ENCODE data around the gene KLF16. TPM values are rescaled to one million over a fixed set of nuclear protein-coding genes. Genes with fewer than 3 reads are reported as not detected.

KLF16 gene
- total and polyA plus RNA-seq, 2 experiments from 2014 or later, result 6.4 to 16.0 TPM

DNA sequence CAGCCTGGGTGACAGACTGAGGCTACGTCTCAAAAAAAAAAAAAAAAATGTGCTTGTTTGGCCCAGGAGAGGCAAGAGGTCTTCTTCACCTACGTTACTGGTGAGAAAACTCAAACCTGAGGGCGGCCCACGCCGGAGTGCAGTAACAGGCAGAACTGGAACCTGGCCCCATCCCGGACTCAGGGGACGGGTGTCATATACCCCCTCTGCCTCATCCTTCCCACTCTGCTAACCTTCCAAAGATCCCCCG lies 41.4 kb upstream of the KLF16 start:
- Histone ChIP-seq H3K4me3 (no peak overlapping the region), H3K9me3 (ENCODE audit: low read depth) (no peaks in the 10 kb centered on the region), H3K9me2 (replicated peaks; ENCODE audit: insufficient read depth) (no peaks in the 10 kb centered on the region), H3K4me2 (peak overlapping the region; percentile 66), H3K27me3 (no peaks in the 10 kb centered on the region), H3K79me2 (peaks cover 42% of the 10 kb centered on the region), H4K20me1 (ENCODE audit: insufficient read depth, poor library complexity, severe bottlenecking) (peaks cover 23% of the 10 kb centered on the region), H2AFZ (no peak overlapping the region), H3K27ac (peak overlapping the region; percentile 76), H3K4me1 (ENCODE audit: insufficient read depth) (peaks cover 14% of the 10 kb centered on the region), H3K36me3 (replicated peaks; ENCODE audit: insufficient read depth, low read depth) (no peaks in the 10 kb centered on the region)
- TF ChIP-seq, protein P1, sequence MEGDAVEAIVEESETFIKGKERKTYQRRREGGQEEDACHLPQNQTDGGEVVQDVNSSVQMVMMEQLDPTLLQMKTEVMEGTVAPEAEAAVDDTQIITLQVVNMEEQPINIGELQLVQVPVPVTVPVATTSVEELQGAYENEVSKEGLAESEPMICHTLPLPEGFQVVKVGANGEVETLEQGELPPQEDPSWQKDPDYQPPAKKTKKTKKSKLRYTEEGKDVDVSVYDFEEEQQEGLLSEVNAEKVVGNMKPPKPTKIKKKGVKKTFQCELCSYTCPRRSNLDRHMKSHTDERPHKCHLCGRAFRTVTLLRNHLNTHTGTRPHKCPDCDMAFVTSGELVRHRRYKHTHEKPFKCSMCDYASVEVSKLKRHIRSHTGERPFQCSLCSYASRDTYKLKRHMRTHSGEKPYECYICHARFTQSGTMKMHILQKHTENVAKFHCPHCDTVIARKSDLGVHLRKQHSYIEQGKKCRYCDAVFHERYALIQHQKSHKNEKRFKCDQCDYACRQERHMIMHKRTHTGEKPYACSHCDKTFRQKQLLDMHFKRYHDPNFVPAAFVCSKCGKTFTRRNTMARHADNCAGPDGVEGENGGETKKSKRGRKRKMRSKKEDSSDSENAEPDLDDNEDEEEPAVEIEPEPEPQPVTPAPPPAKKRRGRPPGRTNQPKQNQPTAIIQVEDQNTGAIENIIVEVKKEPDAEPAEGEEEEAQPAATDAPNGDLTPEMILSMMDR (IDR thresholded peaks at IDR 0.05; ENCODE audit: poor library complexity), result no peak
- TF ChIP-seq EZH2phosphoT487 (IDR thresholded peaks at IDR 0.05; ENCODE audit: low read depth, severe bottlenecking, unreplicated experiment) (no peak), EZH2 (IDR thresholded peaks at IDR 0.05; ENCODE audit: borderline replicate concordance) (no peak)
- 37% methylated on average over 6 of the region's 8 CpGs for WGBS (ENCODE audit: low lambda C conversion rate, missing lambda C conversion rate)
- DNase-seq (ENCODE audit: low spot score), result no peak

DNA sequence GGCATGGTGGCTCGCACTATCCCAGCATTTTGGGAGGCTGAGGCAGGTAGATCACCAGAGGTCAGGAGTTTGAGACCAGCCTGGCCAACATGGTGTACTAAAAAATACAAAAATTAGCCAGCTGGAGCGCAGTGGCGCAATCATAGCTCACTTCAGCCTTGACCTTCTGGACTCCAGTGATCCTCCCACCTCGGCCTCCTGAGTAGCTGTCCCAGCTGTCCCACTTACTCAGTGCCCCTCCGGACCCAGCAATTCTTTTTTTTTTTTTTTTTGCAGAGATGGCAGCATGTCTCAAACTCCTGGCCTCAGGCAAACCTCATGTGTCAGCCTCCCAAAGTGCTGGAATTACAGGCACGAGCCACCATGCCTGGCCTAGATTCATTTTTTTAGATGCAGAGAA lies 39.5 kb upstream of the KLF16 start:
- no peak overlapping the region for H3K27ac ChIP-seq

DNA sequence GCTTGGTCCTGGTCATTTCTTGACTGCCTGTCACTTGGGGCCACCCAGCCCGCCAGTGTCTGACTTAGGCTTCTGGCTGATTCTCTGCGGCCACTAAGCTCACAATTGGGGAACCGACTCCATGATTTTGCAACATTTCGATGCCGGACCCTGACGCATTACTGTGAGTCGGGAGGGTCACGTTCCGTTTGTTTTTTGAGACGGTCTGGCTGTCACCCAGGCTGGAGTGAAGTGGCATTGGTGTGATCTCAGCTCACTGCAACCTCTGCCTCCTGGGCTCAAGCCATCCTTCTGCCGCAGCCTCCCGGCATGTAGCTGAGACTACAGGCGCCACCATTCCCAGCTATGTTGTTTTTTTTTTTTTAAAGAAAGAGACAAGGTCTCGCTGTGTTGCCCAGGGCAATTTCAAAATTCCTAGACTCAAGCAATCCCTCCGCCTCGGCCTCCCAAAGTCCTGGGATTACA lies 38.6 kb upstream of the KLF16 start:
- Histone ChIP-seq H3K36me3 (replicated peaks; ENCODE audit: insufficient read depth, low read depth) (no peaks in the 10 kb centered on the region), H3K4me2 (no peak overlapping the region), H3K79me2 (peaks cover 14% of the 10 kb centered on the region), H3K9me2 (replicated peaks; ENCODE audit: insufficient read depth) (no peaks in the 10 kb centered on the region), H3K4me3 (no peak overlapping the region), H4K20me1 (ENCODE audit: insufficient read depth, poor library complexity, severe bottlenecking) (no peaks in the 10 kb centered on the region), H3K9me3 (ENCODE audit: low read depth) (no peaks in the 10 kb centered on the region), H3K4me1 (ENCODE audit: insufficient read depth) (peaks cover 9% of the 10 kb centered on the region), H2AFZ (no peak overlapping the region), H3K27ac (no peak overlapping the region), H3K27me3 (no peaks in the 10 kb centered on the region)
- DNase-seq (ENCODE audit: low spot score), result no peak
- WGBS (ENCODE audit: low lambda C conversion rate, missing lambda C conversion rate), result 85% methylated on average over 16 of the region's 16 CpGs
- no peak for TF ChIP-seq EZH2phosphoT487 (IDR thresholded peaks at IDR 0.05; ENCODE audit: low read depth, severe bottlenecking, unreplicated experiment)
- no peak for TF ChIP-seq EZH2 (IDR thresholded peaks at IDR 0.05; ENCODE audit: borderline replicate concordance)
- TF ChIP-seq, protein P1 (IDR thresholded peaks at IDR 0.05; ENCODE audit: poor library complexity), result no peak

More for the DNA sequence above, 39.5 kb upstream of the KLF16 start:
- TF ChIP-seq EZH2phosphoT487 (IDR thresholded peaks at IDR 0.05; ENCODE audit: low read depth, severe bottlenecking, unreplicated experiment), result no peak
- no peak for TF ChIP-seq EZH2 (IDR thresholded peaks at IDR 0.05; ENCODE audit: borderline replicate concordance)
- TF ChIP-seq, protein P1 (IDR thresholded peaks at IDR 0.05; ENCODE audit: poor library complexity), result no peak
- DNase-seq (ENCODE audit: low spot score), result no peak
- Histone ChIP-seq H3K4me1 (ENCODE audit: insufficient read depth) (peaks cover 12% of the 10 kb centered on the region), H2AFZ (no peak overlapping the region), H3K27me3 (no peaks in the 10 kb centered on the region), H3K36me3 (replicated peaks; ENCODE audit: insufficient read depth, low read depth) (no peaks in the 10 kb centered on the region), H3K9me3 (ENCODE audit: low read depth) (no peaks in the 10 kb centered on the region), H3K9me2 (replicated peaks; ENCODE audit: insufficient read depth) (no peaks in the 10 kb centered on the region), H3K79me2 (peaks cover 24% of the 10 kb centered on the region), H3K4me3 (no peak overlapping the region), H3K4me2 (no peak overlapping the region), H4K20me1 (ENCODE audit: insufficient read depth, poor library complexity, severe bottlenecking) (peaks cover 5% of the 10 kb centered on the region)
- 83% methylated on average over 6 of the region's 6 CpGs for WGBS (ENCODE audit: low lambda C conversion rate, missing lambda C conversion rate)

DNA sequence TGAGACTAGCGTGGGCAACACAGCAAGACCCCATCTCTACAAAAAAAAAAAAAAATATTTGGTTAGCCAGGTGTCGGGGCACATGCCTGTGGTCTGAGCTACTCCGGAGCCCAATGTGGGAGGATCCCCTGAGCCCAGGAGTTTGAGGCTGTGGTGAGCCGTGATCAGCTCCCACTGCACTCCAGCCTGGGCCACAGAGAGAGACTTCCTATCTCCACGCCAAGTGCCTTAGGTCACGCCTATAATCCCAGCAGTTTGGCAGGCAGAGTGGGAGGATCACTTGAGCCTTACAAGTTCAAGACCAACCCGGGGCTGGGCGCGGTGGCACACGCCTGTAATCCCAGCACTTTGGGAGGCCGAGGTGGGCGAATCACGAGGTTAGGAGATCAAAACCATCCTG lies 33.1 kb upstream of the KLF16 start:
- Histone ChIP-seq H3K27ac (no peak overlapping the region), H4K20me1 (ENCODE audit: insufficient read depth, poor library complexity, severe bottlenecking) (no peaks in the 10 kb centered on the region), H3K4me2 (no peak overlapping the region), H3K9me2 (replicated peaks; ENCODE audit: insufficient read depth) (no peaks in the 10 kb centered on the region), H3K4me3 (no peak overlapping the region), H2AFZ (no peak overlapping the region), H3K36me3 (replicated peaks; ENCODE audit: insufficient read depth, low read depth) (no peaks in the 10 kb centered on the region), H3K79me2 (no peaks in the 10 kb centered on the region), H3K9me3 (ENCODE audit: low read depth) (no peaks in the 10 kb centered on the region), H3K27me3 (no peaks in the 10 kb centered on the region), H3K4me1 (ENCODE audit: insufficient read depth) (no peaks in the 10 kb centered on the region)
- WGBS (ENCODE audit: low lambda C conversion rate, missing lambda C conversion rate), result 90% methylated on average over 13 of the region's 13 CpGs
- no peak for DNase-seq (ENCODE audit: low spot score)
- no peak for TF ChIP-seq EZH2phosphoT487 (IDR thresholded peaks at IDR 0.05; ENCODE audit: low read depth, severe bottlenecking, unreplicated experiment)

Data from hepatocyte (in vitro differentiated cells).